Ammon's horn (tissue), 1 donor: ENCODE data around the gene HERC4.
"Not testable (repeated sequence)": the region's sequence is repeated elsewhere in the genome, so short reads cannot be mapped to it uniquely, and the experiment has no call there.

Source experiments
- DNase-seq: peaks from one replicate; pipeline ENCODE4 v3.0.0-alpha.2; 2016; ENCODE audit warnings: low spot score

The HERC4 gene

DNA sequence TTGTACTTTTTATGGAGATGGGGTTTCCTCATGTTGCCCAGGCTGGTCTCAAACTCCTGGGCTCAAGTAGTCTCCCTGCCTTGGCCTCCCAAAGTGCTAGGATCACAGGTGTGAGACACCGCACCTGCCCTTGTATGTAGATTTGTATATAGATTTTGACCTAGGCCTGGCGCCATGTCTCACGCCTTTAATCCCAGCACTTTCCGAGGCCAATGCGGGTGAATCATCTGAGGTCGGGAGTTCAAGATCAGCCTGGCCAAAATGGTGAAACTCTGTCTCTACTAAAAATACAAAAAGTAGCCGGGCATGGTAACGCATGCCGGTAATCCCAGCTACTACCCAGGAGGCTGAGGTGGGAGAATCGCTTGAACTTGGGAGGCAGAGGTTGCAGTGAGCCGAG, 197.7 kb downstream of the HERC4 start:
- DNase-seq = not testable (repeated sequence)

DNA sequence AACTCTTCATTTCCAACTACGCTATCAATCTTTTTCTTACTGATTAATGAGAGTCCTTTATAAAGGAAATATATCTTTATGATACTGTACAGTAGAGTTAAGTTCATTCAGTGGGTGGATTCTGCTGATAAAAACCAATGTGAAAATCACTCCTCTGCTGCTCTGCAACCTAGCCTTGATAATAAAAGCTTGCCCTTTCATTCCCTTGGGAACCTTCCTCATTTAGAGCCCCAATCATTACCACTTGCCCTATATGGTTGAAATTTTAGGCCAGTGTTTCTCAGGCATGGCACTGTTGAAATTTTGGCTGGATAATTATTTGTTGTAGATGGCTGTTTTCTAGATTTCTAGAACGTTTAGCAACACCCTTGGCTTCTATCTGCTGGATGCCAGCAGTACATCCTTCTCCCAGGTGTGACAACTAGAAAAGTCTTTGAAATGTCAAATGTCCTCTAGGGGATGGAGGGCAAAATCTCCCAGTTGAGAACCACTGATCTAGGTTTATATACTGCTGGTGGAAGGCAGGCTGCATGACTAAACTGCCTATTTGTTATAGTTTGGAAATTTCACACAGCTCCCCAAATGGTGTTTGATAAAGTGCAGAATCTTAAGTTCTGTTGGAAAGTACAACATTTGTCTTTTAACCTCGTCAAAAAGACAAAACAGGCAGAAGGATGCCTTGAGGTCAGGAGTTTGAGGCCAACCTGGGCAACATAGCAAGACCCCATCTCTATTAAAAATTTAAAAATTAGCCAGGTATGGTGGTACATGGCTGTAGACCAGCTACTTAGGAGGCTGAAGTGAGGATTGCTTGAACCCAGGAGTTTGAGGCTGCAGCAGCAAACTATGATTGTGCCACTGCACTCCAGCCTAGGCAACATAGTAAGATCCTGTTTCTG, 199.5 kb downstream of the HERC4 start:
- no peak for DNase-seq
